ENCODE data around the gene FER.
"Not testable (repeated sequence)": the region's sequence is repeated elsewhere in the genome, so short reads cannot be mapped to it uniquely, and the experiment has no call there.

FER gene

DNA sequence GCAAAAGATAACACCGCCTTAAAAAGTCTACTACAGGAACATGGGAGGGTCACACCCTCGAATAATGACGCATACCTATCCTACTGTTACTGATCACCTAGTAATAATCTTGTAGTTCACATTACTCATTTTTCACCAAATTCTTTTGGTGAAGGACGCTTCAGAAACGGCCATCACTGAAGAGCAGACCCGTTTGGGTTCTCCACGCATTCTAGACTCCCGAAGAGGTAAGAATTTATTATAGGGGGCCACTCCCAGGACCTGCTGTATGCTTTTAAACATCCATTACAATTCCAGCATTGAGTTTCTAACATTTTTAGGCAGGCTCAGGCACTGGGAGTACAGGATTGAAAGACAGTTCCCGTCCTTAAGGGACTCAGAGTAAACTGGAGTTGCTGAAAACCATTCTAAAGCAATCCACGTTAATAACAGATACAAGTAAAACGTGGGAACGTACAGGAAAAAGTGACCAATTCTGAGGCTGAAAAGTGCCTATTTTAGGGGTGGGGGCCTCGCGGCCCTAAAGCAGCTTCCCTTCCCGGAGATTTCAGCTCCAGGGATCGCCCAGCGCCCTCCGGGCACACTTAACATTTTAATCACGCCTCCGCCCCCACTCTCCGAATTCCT, at the start of gene FER:
TSS of gene FER (plus strand) at position 124 of the 627 bp plus-strand sequence. CDS start 50,286 bp downstream, outside the sequence.
- peak; percentile 55 for DNase-seq

DNA sequence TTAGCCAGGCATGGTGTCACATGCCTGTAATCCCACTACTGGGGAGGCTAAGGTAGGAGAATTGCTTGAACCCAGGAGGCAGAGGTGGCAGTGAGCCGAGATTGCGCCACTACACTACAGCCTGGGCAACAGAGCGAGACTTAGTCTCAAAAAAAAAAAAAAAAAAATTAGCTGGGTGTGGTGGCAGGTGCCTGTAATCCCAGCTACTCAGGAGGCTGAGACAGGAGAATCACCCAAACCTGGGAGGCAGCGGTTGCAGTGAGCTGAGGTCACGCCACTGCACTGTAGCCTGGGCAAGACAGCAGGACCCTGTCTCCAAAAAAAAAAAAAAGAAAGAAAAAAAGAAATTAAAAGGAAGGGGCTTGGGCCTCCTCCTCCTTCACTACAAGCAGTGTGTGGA, 47.3 kb upstream of the FER start:
- DNase-seq: not testable (repeated sequence)

DNA sequence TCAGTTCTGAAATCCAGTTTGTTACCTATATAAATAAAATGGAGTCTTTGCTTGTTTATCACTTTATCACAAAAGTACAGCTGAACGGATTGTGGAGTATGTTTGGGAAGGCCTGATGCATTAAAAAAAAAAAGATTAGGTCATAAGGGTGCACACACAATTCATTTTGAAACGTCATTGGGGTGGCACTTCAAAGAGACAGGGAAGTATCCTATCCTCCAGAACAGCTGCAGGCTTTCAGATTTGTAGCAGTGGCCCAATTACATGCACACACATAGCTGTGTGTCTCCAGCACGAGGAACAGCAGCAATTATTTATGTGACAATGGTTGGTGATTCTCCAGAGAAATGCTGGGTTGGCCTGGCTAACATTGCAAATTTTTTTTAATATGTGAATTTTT, 46.8 kb upstream of the FER start:
- no peak for DNase-seq

DNA sequence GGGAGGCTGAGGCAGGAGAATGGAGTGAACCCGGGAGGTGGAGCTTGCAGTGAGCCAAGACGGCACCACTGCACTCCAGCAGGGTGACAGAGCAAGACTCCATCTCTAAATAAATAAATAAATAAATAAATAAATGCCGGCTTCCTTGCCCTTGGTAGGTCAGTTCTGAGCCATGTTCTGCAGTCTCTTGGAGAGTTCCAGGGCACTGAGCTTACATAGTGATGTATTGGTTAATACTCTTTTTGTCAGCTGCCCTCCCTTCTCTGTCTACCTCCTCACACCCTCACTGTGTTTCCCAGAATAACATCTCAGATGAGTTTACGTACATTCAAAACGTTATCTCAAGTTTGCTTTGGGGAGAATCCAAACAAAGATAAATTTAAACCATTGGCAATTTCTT, 45.2 kb upstream of the FER start:
- DNase-seq: no peak

DNA sequence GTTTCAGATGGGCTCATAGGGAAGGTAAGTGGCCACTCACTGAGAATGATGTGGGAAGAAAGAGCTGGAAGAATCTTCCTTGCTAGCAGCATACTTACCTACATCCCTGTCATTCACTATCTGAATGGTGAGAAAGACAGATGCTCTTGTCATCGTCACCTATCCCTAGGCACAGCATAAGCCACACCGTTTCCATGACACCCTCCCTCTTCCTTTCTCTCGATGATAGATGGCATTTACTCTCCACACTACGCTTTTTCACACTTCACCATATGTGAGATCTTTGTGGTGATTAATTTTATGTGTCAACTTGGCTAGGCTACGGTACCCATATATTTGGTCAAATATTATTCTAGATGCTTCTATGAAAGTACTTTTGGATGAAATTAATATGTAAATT, 44.4 kb upstream of the FER start:
- no peak for DNase-seq

DNA sequence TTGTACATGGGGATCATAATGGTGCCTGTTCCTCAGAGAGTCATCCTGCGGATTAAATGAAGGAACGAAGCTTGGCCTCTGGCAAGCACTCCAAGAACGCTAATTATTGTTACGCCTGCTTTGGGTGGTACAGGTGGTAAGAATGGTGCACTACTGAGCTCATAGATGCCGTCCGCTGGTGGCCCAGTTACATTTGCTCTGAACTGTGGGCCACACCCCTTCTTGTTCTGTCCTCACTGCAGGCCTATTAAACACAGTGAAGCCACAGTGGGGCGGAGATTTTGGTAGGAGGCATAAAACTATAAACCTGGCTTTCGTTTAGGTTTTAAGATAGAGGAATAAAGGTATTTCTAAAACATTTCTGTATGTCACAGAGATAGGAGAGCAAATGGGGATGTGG, 40.6 kb upstream of the FER start:
- DNase-seq: no peak

DNA sequence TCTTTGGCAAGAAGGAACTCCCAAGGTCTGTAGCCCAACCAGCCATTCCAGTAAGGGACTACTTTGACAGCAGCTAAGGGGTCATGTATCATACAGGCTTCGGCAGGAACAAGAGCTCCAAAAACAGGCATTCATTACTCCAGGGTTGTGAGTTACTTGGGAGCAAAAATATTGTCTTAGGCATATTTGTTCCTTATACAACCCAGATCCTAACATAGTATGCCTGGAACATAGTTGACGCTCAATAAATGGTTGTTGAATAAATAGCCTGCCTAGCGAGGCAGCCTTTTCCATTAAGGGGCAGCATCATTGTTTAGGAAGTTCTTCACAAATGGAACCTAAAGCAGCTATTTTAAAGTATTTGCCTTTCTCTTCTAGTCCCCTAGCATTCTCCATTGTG, 35.8 kb upstream of the FER start:
- no peak for DNase-seq

DNA sequence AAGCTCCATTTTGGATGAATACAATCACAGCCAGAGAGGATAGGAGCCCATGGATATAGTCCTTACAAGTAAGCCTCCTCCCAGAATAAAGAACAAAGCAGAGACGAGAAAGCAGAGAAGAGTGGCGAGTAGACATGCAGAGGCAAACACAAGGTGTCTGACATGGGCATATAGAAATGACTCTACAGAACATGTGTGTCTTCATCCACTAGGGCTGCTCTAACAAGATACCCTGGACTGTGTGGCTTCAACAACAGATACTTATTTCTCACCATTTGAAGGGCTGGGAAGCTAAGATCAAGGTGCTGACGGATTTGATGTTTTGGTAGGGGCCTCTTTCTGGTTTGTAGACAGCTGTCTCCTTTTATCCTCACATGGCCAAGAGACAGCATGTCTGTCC, 32.3 kb upstream of the FER start:
- no peak for DNase-seq

DNA sequence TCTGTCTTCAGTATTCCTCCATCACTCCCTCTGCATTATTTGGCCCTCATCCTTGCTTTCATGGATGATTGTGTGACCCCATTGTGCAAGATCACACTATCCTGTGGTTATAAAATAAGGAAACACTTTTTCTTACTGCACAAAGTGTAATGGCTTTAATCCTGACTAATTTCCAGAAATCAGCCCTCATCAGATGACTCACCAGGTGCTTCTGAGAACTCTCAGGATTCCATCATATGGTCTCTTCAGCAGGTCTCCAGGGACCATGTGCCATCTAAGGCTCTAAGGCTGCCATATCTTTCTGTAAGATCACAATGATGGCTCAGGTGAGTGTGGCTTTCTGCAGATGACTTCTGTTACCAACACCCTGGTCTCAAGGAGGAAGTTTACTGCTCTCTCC, 27.3 kb upstream of the FER start:
- DNase-seq: no peak

DNA sequence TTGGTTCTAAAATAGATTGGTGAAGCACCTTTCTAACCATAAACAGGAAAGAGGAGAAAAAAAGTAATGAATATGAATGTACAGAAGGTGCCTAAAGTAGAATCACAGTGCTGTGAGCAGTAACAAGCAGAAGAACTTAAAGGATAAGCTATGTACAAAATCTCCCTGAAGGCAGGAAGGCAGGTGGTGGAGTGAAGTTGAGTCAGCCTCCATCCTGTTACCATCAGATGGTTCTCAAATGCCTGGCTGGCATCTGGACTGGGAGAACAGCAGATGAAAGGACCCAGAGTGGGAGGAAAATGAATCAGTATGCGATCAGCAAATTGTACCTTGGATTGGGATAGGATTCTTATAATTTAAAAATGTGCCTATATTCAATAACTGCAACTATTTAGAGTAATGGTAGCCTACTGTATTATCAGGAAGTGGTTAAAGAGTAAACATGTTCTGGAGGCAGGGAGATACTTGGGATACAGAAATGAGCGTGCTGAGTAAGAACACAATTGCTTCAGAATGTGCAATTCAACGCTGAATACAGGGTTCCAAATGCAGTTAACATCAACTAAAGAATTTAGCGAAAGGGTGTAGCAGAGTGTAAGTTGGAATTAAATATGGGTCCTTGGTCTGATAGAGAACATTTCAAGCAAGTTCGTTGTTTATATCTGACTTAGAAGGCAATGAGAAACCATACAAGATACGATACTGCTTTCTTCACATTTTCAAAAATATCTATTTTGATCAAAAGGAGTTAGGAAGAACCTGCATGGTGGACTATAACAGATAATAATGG, 21.1 kb upstream of the FER start:
- no peak for DNase-seq

DNA sequence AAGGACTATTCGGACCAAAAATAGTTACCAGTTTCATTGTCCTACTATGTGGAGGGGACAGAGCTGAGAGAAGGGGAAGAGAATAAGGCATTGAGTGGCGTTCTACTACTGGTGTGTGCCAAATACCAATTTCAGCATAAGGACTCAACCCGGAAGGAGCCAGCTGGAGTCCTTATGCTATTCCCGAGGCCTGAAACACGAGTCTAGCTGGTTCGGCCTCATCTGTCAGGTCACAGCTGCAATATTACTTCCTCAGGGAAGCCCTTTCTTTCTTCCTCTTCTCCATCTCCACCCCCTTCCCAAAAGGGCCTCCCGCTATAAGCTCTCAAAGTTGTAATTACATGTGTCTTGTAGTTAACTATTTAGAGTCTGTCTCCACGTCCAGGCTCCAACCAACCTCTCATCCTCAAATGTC, 20.5 kb upstream of the FER start:
- no peak for DNase-seq

DNA sequence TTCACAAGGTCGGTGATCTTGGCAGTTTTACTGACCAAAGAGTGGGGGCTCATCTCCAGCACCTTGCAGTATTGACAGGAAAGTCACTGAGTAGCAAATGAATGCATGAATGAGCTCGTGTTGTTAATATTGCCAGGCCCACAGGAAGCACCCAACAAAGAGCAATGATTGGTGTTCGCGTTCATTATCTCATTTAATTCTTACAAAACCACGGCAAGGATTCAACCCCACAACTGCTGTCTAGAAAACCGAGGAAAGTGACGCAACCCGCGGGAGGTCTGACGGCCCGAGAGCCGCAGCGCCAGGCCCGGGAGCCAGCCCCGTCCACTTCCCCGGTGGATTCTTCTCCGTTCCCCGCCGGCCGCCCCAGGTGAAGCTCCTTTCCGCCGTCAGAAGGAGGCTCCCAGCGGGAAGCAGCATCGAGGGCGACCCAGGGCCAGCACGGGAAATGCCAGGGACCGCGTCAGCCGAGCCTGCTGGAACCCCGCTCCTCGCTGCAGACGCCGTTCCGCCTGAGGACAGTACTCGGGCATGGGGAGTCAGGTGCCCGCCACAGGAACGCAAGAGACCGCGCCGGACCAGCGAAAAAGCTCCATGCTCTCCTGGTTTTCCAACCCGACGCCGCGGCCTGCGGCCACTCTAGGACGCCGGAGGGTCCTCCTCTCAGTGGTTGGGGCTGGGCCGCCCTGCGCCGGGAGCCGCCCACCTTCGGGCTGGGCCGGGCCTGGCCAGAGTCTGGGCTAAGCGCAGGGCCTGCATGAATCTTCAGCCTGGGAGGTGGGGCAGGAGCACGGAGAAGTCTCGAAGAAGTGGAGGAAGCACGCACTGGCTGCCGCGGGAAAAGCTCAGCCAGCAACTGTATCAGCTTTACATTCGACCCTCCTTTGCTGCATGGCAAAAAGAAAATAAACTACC, 19.8 kb upstream of the FER start:
- DNase-seq: peak; percentile 70

DNA sequence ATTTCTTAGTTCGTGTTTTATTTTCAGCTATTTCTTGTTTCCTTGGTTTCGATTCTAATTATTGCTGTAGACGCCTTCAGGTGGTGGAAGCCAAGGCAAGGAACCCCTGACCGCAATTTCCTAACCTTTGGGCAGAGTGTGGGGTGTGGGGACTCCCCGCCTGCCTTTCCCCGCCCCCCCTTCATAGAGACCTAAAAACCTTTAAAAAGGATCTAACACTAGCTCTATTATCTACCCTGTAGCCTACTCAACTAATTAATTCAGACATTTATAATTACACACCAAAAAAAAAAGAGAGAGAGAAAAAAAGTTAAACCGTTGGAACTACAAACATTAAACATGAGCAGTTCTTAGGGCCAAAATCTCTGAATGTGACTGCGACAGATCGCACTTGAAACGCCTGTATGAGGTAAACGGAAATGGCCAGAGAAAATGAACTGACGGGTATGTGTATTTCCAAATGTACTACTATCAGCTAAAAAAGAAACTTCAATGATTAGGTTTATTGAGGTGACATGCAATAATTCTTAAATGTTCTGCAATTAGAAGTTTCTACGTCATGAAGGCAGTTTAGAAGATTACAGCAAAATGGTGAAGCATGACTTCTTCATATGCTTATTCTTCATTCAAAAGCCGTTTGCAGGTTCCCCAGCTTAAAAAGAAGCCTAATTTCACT, 19.0 kb upstream of the FER start:
- DNase-seq: no peak

DNA sequence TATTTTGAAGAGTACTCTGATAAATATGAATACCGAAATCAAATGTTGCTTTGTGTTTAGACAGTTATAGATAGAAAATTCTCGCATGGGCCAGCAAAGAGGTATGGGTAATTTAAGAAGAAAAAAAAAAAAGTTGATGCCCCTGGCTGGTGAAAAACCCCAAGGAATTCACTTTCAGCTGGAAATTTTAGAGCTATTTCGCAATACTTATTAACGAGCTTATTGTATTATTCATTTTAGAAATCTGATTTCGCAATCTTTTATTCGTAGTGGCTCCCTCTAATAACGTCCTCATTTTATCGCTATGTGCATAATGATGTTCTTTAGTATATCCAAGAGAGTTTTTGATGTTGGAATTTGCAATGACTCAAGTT, 18.5 kb upstream of the FER start:
- no peak for DNase-seq

DNA sequence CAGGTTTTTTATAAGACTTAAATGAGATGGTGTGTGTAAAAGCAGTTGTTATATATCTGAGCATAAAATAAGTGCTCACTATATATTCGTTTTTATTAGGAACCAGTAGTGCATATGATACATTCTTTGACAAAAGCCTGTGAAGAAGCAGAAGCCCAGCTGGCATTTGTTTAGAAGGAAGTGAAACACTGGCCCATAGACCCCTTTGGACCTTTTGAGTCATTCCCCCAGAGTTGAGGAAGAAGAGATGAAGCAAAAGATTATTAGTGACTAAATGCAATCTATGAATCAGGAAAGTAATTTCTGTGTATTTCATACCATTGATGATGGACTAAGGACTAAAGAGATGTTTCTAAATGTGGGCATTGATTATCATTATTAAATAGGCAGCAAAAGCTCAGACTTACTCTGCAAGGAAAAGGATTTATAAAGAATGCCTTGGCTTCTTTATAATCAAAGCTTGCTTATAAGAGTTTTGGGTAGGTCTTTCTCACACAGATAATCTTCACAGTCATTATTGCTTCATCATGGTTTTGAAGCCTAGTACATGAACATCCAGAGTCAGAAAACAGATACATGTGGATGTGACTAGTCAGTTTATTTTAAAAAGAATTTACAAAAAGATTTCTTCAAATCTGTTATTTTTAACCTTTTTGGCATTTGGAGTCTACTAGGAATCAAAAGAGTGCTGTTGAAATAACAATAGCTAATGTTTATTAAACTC, 16.9 kb upstream of the FER start:
- DNase-seq: no peak

DNA sequence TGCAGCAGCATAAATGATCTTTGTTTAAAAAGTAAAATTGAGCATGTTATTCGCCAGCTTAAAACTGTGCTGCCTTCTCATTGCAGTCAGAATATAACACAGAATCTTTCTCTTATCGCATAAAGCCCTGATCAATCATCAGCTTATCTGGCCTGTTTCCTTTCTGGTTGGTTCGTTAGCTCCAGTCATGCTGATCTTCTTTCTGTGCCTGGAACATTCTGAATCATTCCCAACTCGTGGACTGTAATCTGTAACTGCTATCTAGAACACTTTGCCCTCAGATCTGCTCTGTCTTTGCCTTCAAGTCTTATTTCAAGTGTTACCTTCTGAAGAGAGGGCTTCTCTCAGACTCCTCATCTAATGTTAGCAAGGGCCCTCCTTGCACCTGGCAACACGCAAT, 11.9 kb upstream of the FER start:
- DNase-seq: no peak

DNA sequence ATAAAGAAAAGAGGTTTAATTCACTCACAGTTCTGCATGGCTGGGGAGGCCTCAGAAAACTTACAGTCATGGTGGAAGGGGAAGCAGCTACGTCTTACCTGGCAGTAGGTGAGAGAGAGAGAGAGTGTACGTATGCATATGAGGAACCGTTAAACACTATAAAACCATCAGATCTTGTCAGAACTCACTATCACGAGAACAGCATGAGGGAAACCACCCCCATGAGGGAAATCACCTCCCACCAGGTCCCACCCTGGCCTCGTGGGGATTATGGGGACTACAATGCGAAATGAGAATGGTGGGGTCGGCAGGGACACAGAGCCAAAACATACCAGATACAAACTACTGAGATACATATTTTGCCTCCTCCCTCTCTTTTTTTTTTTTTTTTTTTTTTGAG, 10.8 kb upstream of the FER start:
- DNase-seq: no peak

DNA sequence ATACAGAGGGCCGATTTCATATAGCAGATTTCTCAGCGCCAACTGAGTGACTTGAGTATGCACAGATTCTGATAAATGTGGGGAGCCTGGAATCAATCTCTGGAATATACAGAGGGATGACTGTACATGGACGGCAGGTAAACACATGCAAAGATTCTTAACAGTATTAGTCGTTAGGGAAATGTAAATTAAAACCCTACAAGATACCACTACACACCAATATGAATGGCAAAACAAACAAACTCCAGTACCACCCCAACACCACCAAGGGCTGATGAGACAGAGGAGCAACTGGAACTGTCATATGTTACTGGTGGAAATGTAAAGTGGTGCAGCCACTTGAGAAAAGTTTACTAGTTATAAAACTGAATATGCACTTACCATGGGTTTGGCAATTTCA, 8.3 kb upstream of the FER start:
- DNase-seq: no peak

DNA sequence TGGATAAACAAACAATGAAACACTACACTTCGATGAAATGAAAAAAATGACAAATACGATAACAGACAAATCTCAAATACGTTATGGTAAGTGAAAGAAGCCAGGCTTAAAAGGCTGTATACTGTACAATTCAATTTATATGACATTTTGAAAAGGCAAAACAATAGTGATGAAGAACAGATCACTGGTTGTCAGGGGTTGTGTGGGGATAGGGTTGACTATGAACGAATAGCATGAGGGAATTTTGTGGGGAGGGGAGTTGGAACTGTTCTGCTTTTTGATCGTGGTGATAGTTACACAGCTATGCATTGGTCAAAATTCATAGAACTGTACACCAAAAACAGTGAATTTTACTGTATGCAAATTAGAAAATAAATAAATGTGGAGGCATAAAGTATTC, 7.8 kb upstream of the FER start:
- no peak for DNase-seq

DNA sequence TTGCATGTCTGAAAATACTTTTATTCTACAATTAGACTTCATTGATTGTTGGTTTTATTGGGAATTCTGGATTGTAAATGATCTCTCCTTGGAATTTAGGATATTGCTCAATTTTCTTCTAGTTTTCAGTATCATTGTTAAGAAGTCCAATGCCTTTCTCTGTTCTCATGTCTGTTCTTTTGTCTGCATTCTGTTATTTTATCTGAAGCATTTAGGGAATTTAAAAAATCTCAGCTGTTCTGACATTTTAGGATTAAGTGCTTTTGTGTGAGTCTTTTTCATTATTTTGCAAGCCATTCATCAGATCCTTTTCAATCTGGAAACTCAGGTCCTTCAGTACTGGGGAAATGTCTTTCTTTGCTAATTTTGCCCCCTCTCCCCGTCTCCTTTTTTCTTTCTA, 4.4 kb upstream of the FER start:
- DNase-seq: no peak

DNA sequence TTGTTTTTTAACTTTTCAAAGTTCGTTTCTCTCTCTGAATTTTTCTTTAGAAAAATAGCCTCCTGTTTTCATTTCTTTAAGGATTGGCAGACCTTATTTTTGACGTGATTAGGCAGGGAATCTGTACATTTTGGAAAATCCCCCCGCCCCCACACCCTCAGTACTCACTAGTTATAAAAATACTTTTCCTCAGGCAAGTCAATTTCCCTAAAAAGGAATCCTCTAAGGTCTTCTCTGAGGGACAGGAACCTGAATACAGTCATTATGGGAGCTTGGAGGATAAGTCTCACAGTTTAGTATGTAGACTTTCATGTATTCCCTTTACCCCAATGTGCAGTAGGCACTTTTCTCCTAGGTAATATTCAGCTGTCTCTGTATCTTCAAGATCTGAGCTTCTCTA, 3.9 kb upstream of the FER start:
- no peak for DNase-seq

DNA sequence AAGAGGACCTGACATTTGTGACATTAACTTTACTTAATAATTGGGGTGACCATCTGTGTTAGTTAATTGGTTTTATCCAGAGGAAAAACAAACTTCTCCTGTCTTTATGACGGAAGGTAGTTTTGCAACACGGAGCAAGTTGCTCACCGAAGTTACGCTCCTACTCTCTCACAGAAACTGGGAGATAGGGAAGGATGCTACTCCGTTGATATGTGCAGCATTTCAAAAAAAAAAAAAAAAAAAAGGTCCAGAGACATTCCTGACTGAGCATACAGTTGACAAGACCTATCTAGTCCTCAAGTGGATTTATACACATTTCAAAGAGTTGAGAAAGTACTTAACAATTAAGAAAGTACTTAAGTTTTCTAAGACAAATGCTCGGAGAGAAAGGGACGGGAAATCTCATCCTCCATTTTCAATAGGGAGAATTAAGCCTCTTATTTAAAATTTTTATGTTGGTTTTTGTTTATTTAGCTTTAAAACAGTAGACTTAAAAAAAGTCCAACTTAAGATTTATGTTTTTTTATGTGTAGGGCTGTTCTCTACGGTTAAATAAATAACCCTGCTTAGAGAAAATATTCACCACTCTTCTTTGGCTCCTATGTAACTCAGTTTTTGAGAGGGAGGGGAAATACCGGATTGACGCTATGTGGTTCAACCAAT, 455 bp upstream of the FER start:
- no peak for DNase-seq

All from activated CD8-positive, alpha-beta memory T cell treated with anti-CD3 and anti-CD28 coated beads, Interleukin-2, amount 50 U/mL, for 48 hours (primary cell).